ENCODE data around the gene CFAP70. TPM values are rescaled to one million over a fixed set of nuclear protein-coding genes. Genes with fewer than 3 reads are reported as not detected.

Gene CFAP70
- total RNA-seq, 1 experiment from 2014 or later, result 2.9 TPM

DNA sequence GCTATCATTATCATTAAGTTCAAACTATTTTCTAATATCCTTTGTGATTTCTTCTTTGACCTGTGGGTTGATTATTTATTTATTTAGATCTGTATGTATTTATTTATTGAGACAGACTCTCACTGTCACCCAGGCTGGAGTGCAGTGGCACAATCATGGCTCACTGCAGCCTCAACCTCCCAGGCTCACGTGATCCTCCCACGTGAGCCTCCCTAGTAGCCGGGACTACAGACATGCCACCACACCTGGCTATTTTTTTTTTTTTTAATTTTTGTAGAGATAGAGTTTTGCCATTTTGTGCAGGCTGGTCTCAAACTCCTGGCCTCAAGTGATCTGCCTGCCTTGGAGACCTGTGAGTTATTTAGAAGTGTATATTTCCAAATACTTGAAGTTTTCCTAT lies 77.6 kb downstream of the CFAP70 start (continued):
- TF ChIP-seq ATF3 (IDR thresholded peaks at IDR 0.05), result no peak
- TF ChIP-seq JUND (IDR thresholded peaks at IDR 0.05), result no peak
- TF ChIP-seq SIN3A (IDR thresholded peaks at IDR 0.05; ENCODE audit: low read depth), result no peak
- no peak for TF ChIP-seq ZFX (IDR thresholded peaks at IDR 0.05)
- no peak for TF ChIP-seq ELF1 (IDR thresholded peaks at IDR 0.05; ENCODE audit: borderline replicate concordance, low read depth)

DNA sequence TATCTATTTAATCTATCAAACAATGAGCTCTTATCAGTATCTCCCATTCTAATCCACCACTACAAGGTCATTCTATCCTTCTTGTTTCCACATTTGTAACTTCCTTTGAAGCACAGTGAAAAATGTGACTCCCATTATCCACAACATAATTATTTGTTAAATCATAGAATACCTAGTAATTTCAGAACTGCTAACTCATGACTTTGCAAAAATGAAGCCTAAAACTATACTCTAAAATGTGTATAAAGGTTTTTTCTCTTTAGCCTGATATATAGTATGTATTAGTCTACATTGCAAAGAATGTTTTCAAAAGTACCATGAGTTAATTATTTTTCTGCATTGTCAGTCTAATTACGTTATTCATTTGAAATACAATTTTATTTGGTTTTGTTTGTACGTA lies 94.2 kb downstream of the CFAP70 start:
- no peaks in the 10 kb centered on the region for H3K36me3 ChIP-seq (ENCODE audit: control insufficient read depth in 1 of 2, insufficient read depth in 2 of 2, low read length in 2 of 2)
- ChIA-PET CTCF (interaction anchor here (0.8 to 1.7 kb wide), 10 partner anchors 8 to 379 kb away, joined by 3 to 7 read pairs (median 4); partner anchors contain the start of gene DNAJC9), RAD21 (ENCODE audit: low non-redundant PET in 1 of 2, low total read pairs in 2 of 2, uncharacterized antibody in 2 of 2, unreplicated experiment in 2 of 2) (interaction anchor here in 1 of 2 experiments (0.7 kb wide), 1 partner anchor 381 kb away, joined by 3 read pairs; no protein-coding TSS in a partner anchor), POLR2A (interaction anchor here (1.0 to 2.5 kb wide), 5 partner anchors 11 to 149 kb away, joined by 3 to 16 read pairs (median 5); partner anchors contain the start of genes ANXA7, DNAJC9 and MRPS16)
- TF ChIP-seq FOSL1 (IDR thresholded peaks at IDR 0.05; ENCODE audit: low read depth) (no peak), ATF3 (IDR thresholded peaks at IDR 0.05) (no peak), CBX3 (IDR thresholded peaks at IDR 0.05; ENCODE audit: low read depth) (no peak), YY1 (IDR thresholded peaks at IDR 0.05; ENCODE audit: extremely low read depth, insufficient replicate concordance, low read depth, low read length) (no peak), POLR2AphosphoS5 (IDR thresholded peaks at IDR 0.05; ENCODE audit: low read depth, low read length) (no peak), REST (IDR thresholded peaks at IDR 0.05; ENCODE audit: low read depth) (no peak), JUND (IDR thresholded peaks at IDR 0.05) (no peak), ZFX (IDR thresholded peaks at IDR 0.05) (no peak), RAD21 (IDR thresholded peaks at IDR 0.05; ENCODE audit: low read depth) (no peak), SIN3A (IDR thresholded peaks at IDR 0.05; ENCODE audit: low read depth) (no peak), EZH2 (IDR thresholded peaks at IDR 0.05) (no peak), ELF1 (IDR thresholded peaks at IDR 0.05; ENCODE audit: borderline replicate concordance, low read depth) (no peak), TCF7L2 (IDR thresholded peaks at IDR 0.05; ENCODE audit: borderline replicate concordance, extremely low read depth, insufficient read depth, insufficient read length) (no peak)
- DNase-seq (ENCODE audit: low read depth, low spot score) (no peak), ATAC-seq (no peak)
- H3K9ac ChIP-seq (ENCODE audit: low read length), result no peak overlapping the region
- no peaks in the 10 kb centered on the region for H3K79me2 ChIP-seq (ENCODE audit: insufficient read depth, low read length)
- no peaks in the 10 kb centered on the region for H4K20me1 ChIP-seq (ENCODE audit: insufficient read depth)
- intact Hi-C loops (cut with micrococcal nuclease), result loop anchor here (5.0 to 10.0 kb wide), 3 partner anchors 130 to 378 kb away; partner anchors contain the start of genes MYOZ1 and PPP3CB
- BruUV-seq (replicated peaks), result no TSS peak
- H2AFZ ChIP-seq (ENCODE audit: low read depth, low read length, poor library complexity, severe bottlenecking), result no peak overlapping the region
- peaks cover 13 to 23% of the 10 kb centered on the region in 2 experiments for H3K4me1 ChIP-seq (ENCODE audit: control insufficient read depth in 1 of 2, insufficient read depth in 2 of 2, low read length in 2 of 2)
- H3K27ac ChIP-seq (ENCODE audit: low read depth, low read length), result no peak overlapping the region
- H3K9me3 ChIP-seq (ENCODE audit: control insufficient read depth in 1 of 2, insufficient read depth in 1 of 2, low read depth in 1 of 2, low read length in 2 of 2), result no peaks in the 10 kb centered on the region
- H3K4me2 ChIP-seq (ENCODE audit: low read length), result no peak overlapping the region
- H3K4me3 ChIP-seq (replicated peaks in 1 of 2; ENCODE audit: low read depth in 1 of 2, low read length in 2 of 2), result no peak overlapping the region
- H3K27me3 ChIP-seq (ENCODE audit: insufficient read depth, low read length), result no peaks in the 10 kb centered on the region
- H3K9me2 ChIP-seq (ENCODE audit: insufficient read depth), result no peaks in the 10 kb centered on the region
